Subcutaneous abdominal adipose tissue (tissue), 5 donors: ENCODE measurements around the gene ASB1.
"Not testable (repeated sequence)": the region's sequence is repeated elsewhere in the genome, so short reads cannot be mapped to it uniquely, and the experiment has no call there.

Source experiments
- H3K27ac ChIP-seq: one replicate; pipeline ENCODE4 v1.7.0; 2013; ENCODE audit warnings: low read depth, mild to moderate bottlenecking, inconsistent platforms, low read length, moderate library complexity
- H3K27me3 ChIP-seq, 5 donors: one replicate each; pipeline ENCODE4 v1.7.0; 2013; ENCODE audit warnings: low read length in 5 of 5, inconsistent platforms in 1 of 5; ENCODE audit not compliant: control insufficient read depth in 5 of 5, insufficient read depth in 4 of 5
- H3K36me3 ChIP-seq, 5 donors: one replicate each; pipeline ENCODE4 v1.7.0; 2013; ENCODE audit warnings: low read length in 5 of 5; ENCODE audit not compliant: control insufficient read depth in 5 of 5, insufficient read depth in 5 of 5
- H3K4me1 ChIP-seq, 5 donors: one replicate each; pipeline ENCODE4 v1.7.0; 2013; ENCODE audit warnings: low read length in 5 of 5, mild to moderate bottlenecking in 3 of 5, moderate library complexity in 1 of 5; ENCODE audit not compliant: control insufficient read depth in 5 of 5, insufficient read depth in 5 of 5
- H3K4me3 ChIP-seq, 5 donors: one replicate each; pipeline ENCODE4 v1.7.0; 2013; ENCODE audit warnings: low read length in 5 of 5, low read depth in 1 of 5
- H3K9ac ChIP-seq, 5 donors: one replicate each; pipeline ENCODE4 v1.7.0; 2013; ENCODE audit warnings: low read length in 5 of 5, mild to moderate bottlenecking in 4 of 5, moderate library complexity in 3 of 5
- H3K9me3 ChIP-seq, 5 donors: one replicate each; pipeline ENCODE4 v1.7.0; 2013; ENCODE audit warnings: low read length in 5 of 5; ENCODE audit not compliant: control insufficient read depth in 5 of 5
- donor health status: healthy.
- donor health status: healthy.
- donor health status: healthy.
- donor health status: healthy.
- donor health status: healthy.

ASB1 gene

GRCh38 chr2:238440767-238441166 lies 14.0 kb downstream of the ASB1 start:
- no peaks in the 10 kb centered on the region for H3K27me3 ChIP-seq
- no peaks in the 10 kb centered on the region for H3K9me3 ChIP-seq
- peaks cover 3 to 23% (median 16%) of the 10 kb centered on the region in 5 donors for H3K4me1 ChIP-seq
- no peak overlapping the region for H3K9ac ChIP-seq
- no peak overlapping the region for H3K4me3 ChIP-seq
- no peak overlapping the region for H3K27ac ChIP-seq
- H3K36me3 ChIP-seq = peaks cover 0 to 26% (median 19%) of the 10 kb centered on the region in 5 donors

- Histone ChIP-seq H3K4me3 (no peak overlapping the region), H3K36me3 (peaks cover 0 to 31% (median 24%) of the 10 kb centered on the region in 5 donors), H3K4me1 (peaks cover 3 to 23% (median 16%) of the 10 kb centered on the region in 5 donors), H3K27me3 (no peaks in the 10 kb centered on the region), H3K9me3 (no peaks in the 10 kb centered on the region), H3K9ac (no peak overlapping the region), H3K27ac (no peak overlapping the region)
These were observed 14.8 kb downstream of the ASB1 start for GRCh38 chr2:238441262-238442114.

GRCh38 chr2:238442257-238442656 lies 15.5 kb downstream of the ASB1 start:
- not testable (repeated sequence) for H3K9me3 ChIP-seq, H3K4me3 ChIP-seq, H3K27me3 ChIP-seq, H3K27ac ChIP-seq, H3K9ac ChIP-seq
- H3K4me1 ChIP-seq = peaks cover 3 to 23% (median 16%) of the 10 kb centered on the region in 5 donors
- peaks cover 2 to 38% (median 30%) of the 10 kb centered on the region in 5 donors for H3K36me3 ChIP-seq

GRCh38 chr2:238444242-238444641 lies 17.5 kb downstream of the ASB1 start:
- no peaks in the 10 kb centered on the region for H3K9me3 ChIP-seq
- no peak overlapping the region for H3K27ac ChIP-seq
- no peaks in the 10 kb centered on the region for H3K27me3 ChIP-seq
- no peak overlapping the region for H3K9ac ChIP-seq
- H3K4me1 ChIP-seq = peaks cover 3 to 17% (median 10%) of the 10 kb centered on the region in 5 donors
- peaks cover 2 to 47% (median 36%) of the 10 kb centered on the region in 5 donors for H3K36me3 ChIP-seq
- H3K4me3 ChIP-seq = no peak overlapping the region

GRCh38 chr2:238445409-238446190 lies 18.9 kb downstream of the ASB1 start:
- no peaks in the 10 kb centered on the region for H3K9me3 ChIP-seq
- H3K27ac ChIP-seq = no peak overlapping the region
- H3K9ac ChIP-seq = no peak overlapping the region
- no peaks in the 10 kb centered on the region for H3K27me3 ChIP-seq
- peaks cover 6 to 22% (median 12%) of the 10 kb centered on the region in 5 donors for H3K4me1 ChIP-seq
- peaks cover 2 to 50% (median 39%) of the 10 kb centered on the region in 5 donors for H3K36me3 ChIP-seq
- no peak overlapping the region for H3K4me3 ChIP-seq

GRCh38 chr2:238446371-238446770 lies 19.6 kb downstream of the ASB1 start:
- H3K36me3 ChIP-seq = peaks cover 2 to 58% (median 42%) of the 10 kb centered on the region in 5 donors

GRCh38 chr2:238448031-238448955 lies 21.6 kb downstream of the ASB1 start:
- H3K4me1 ChIP-seq = peaks cover 4 to 15% (median 9%) of the 10 kb centered on the region in 5 donors
- H3K9me3 ChIP-seq = no peaks in the 10 kb centered on the region
- H3K4me3 ChIP-seq = no peak overlapping the region
- H3K9ac ChIP-seq = no peak overlapping the region
- H3K36me3 ChIP-seq = peaks cover 2 to 65% (median 48%) of the 10 kb centered on the region in 5 donors
- no peaks in the 10 kb centered on the region for H3K27me3 ChIP-seq
- H3K27ac ChIP-seq = no peak overlapping the region

More at GRCh38 chr2:238446371-238446770, 19.6 kb downstream of the ASB1 start:
- H3K27me3 ChIP-seq = no peaks in the 10 kb centered on the region
- peaks cover 6 to 22% (median 12%) of the 10 kb centered on the region in 5 donors for H3K4me1 ChIP-seq
- H3K27ac ChIP-seq = no peak overlapping the region
- no peak overlapping the region for H3K9ac ChIP-seq
- H3K4me3 ChIP-seq = no peak overlapping the region
- no peaks in the 10 kb centered on the region for H3K9me3 ChIP-seq

- Histone ChIP-seq H3K9me3 (no peaks in the 10 kb centered on the region), H3K4me1 (peaks cover 4 to 17% (median 9%) of the 10 kb centered on the region in 5 donors), H3K4me3 (no peak overlapping the region), H3K36me3 (peaks cover 2 to 62% (median 46%) of the 10 kb centered on the region in 5 donors), H3K27ac (no peak overlapping the region), H3K27me3 (no peaks in the 10 kb centered on the region), H3K9ac (no peak overlapping the region)
These were observed 22.5 kb downstream of the ASB1 start for GRCh38 chr2:238449241-238449640.

- no peak overlapping the region for H3K27ac ChIP-seq
- H3K4me1 ChIP-seq = peaks cover 4 to 22% (median 15%) of the 10 kb centered on the region in 5 donors
These were observed 23.2 kb downstream of the ASB1 start for GRCh38 chr2:238449909-238450417.

More at GRCh38 chr2:238449909-238450417, 23.2 kb downstream of the ASB1 start:
- Histone ChIP-seq H3K27me3 (no peaks in the 10 kb centered on the region), H3K36me3 (peaks cover 2 to 55% (median 42%) of the 10 kb centered on the region in 5 donors), H3K9me3 (no peaks in the 10 kb centered on the region), H3K9ac (no peak overlapping the region), H3K4me3 (no peak overlapping the region)
